Umbilical cord (tissue), 2 donors: Measurements from ENCODE around the gene ZC3H10. TPM values are rescaled to one million over a fixed set of nuclear protein-coding genes. Genes with fewer than 3 reads are reported as not detected.
"Not testable (repeated sequence)": the region's sequence is repeated elsewhere in the genome, so short reads cannot be mapped to it uniquely, and the experiment has no call there.

Source experiments
- DNase-seq: peaks from one replicate; pipeline ENCODE4 v3.0.0-alpha.2; 2015; ENCODE audit warnings: low spot score
- total RNA-seq: library from RNA; depleted of rRNA; stranded (reverse); fragments of >200 nt; gene quantifications from one replicate; pipeline ENCODE4 v1.2.3, GENCODE V29; 2014; ENCODE audit warnings: low replicate concordance; ENCODE audit not compliant: insufficient read depth

ZC3H10 gene
- total RNA-seq, 1 donor from 2014 or later: 4.8 TPM

DNA sequence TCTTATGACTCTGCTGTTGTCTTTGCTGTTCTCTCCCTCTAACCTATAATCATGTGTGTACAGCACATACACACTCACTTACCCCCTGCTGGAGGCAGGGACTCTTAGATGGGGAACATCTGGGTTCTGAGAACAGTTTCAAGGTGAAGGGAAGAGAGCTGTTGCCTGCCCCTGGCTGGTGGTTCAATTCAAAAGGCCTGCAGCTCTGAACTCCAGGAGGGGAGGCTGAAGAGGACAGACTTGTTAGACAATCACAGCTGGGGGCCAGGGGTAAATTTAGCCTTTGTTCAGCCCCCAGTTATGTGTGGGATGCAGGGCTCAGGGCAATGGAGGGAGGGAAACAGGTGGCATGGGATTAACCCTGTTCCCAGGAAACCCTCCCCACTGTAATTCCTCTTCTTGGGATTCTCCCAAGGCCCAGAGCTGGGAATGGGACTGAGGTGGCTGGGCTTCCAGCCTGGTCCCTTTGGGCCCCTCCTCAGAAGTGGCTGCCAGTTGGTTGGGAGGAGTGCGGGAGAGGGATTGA lies 36.2 kb downstream of the ZC3H10 start:
- DNase-seq: no peak

DNA sequence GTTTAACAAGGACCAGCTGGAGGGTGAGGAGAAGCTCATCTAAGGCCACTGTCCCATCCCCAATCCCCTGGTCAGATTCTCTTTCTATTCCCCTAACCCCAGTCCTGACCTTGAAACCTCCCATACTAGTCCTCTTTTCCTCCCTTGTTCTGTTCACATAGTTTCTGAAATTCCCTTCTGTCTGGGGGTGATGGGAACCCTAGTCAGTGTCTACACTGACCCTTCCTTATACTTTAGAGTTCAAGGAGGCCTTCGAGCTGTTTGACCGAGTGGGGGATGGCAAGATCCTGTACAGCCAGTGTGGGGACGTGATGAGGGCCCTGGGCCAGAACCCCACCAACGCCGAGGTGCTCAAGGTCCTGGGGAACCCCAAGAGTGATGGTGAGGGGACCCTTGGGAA lies 36.8 kb downstream of the ZC3H10 start:
- DNase-seq: no peak

DNA sequence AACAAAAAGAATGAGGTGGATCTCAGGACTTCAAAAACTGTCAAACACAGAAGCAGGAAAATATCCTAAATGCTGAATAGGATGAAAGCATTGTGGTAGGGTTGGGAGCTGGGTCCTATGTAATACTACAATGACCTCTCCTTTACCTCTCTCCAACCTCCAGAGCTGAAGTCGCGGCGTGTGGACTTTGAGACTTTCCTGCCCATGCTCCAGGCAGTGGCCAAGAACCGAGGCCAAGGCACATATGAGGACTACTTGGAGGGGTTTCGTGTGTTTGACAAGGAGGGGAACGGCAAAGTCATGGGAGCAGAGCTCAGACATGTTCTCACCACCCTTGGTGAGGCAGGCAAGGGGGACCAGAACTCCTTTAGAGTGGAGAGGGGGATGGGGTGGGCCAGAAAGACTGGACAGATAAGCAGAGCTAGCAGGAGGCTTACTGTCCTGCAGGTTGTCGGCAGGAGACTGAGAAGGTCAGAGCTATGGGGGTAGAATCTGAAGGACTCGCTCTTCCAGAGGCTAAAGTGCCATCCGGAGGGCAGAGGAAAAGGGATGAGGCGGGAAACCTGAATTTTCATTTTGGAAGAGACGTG lies 37.3 kb downstream of the ZC3H10 start:
- no peak for DNase-seq

DNA sequence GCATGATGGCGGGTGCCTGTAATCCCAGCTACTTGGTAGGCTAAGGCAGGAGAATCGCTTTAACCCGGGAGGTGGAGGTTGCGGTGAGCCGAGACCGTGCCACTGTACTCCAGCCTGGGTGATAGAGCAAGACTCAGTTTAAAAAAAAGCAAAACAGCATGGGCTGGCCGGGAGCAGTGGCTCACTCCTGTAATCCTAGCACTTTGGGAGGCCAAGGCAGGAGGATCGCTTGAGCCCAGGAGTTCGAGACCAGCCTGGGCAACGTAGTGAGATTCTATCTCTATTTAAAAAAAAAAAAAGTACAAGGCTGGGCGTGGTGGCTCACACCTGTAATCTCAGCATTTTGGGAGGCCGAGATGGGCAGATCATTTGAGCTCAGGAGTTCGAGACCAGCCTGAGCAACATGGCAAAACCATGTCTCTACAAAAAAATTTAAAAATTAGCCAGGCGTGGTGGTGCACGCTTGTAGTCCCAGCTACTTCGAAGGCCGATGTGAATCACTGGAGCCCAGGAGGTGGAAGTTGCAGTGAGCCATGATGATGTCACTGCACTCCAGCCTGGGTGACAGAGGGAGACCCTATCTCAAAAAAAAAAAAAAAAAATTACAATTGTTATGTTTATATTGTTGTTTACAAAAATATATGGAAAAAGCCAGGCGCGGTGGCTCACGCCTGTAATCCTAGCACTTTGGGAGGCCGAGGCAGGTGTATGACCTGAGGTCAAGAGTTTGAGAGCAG lies 38.6 kb downstream of the ZC3H10 start:
- not testable (repeated sequence) for DNase-seq

DNA sequence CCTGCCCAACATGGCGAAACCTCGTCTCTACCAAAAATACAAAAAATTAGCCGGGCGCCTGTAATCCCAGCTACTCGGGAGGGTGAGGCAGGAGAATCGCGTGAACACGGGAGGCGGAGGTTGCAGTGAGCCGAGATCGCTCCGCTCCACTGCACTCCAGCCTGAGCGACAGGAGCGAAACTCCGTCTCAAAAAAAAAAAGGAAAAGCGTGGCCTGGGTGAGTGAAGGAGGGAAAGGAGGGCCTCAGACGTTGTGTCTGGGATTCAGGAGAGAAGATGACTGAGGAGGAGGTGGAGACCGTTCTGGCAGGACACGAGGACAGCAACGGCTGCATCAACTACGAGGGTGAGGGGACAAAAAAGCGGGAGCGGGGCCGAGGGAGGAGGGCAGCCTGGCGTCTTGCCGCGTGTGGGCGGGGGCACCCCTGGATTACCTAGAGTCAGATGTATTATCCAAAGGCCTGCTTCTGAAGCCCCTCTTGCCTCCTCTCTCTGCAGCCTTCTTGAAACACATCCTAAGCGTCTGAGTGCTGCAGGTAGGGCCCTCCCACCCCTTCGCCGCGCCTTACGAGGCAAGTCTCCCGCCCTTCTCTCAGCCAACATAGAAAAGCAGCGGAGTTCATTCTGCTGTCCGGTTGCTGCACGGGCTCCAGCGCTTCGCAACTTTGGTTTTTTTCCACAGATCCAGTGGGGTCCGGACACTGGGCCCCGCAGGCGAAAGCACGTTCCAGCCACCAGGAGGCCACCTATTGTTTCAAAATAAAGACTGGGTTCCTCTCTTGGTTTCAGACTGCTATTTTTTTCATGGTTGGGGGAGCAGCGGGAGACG lies 39.3 kb downstream of the ZC3H10 start:
- DNase-seq: peak; percentile 89

DNA sequence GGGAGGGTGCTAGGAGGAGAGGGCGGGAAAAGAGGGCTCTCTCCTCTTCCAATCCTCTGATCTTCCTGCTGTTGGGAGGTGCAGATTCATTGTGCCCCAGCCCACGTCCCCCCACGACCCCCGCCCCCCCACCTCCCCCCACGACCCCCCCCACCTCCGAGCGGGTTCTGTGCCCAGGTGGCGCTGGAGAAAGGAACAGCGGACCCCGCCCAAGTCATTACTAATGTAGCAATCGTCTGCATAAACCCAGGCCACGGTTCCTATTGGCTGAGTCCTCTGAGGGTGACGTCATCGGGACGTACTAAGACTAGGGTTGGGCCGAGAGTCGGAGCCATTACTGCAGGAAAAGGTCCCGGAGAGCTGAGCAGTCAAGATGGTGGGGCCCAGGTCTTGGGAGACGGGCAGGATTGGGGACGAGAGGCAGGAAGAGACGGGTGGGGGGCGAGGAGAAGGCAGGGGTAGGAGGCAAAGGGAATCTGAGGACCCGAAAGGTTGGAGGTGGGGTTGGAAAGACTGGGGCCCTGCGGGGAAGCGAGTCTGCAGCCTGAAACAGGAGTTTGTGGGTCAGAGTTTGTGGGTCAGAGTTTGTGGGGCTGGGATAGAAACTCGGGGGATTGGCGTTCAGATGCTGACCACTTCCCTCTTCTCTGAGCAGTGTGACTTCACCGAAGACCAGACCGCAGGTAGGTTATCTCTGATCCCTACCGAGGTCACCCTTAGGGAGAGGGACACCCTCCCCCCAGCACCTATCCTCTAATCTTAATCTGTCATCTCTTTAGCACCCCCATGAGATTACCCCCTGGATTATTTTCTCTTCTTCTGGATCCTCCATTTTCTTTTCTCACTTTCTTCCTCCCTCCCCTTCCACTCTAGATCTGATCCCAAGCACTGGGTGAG lies 40.2 kb downstream of the ZC3H10 start, which contains the start of gene MYL6:
Gene MYL6 (plus strand): TSS at position 331 of the 897 bp plus-strand sequence. CDS start 43 bp downstream, at position 374.
- peak; percentile 99 for DNase-seq

DNA sequence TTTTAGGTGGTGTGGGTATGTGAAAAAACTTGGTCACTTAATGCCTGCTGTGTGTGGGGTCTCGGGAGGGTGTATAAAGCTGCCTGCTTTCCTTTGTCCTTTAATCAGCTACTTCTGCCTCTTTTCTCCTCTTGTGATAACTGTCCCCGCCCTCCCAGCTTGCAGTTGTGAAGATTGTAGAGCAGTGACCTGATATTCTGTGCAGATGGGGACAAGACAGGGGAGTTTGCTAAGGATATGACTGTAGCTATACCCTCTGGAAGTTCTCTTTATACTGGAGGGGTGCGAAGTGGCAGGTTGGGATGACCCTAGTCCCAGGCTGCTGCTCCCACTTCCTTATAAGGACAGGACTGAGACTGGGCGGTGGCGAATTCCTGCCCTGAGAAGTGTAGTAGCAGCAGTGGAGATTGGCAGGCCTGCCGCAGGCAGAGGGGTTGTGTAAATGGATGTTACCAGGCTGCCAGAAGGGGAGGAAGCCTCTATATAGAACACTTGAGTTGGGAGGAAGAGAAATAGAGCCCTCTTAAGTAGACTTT lies 40.9 kb downstream of the ZC3H10 start:
- DNase-seq: peak; percentile 90

DNA sequence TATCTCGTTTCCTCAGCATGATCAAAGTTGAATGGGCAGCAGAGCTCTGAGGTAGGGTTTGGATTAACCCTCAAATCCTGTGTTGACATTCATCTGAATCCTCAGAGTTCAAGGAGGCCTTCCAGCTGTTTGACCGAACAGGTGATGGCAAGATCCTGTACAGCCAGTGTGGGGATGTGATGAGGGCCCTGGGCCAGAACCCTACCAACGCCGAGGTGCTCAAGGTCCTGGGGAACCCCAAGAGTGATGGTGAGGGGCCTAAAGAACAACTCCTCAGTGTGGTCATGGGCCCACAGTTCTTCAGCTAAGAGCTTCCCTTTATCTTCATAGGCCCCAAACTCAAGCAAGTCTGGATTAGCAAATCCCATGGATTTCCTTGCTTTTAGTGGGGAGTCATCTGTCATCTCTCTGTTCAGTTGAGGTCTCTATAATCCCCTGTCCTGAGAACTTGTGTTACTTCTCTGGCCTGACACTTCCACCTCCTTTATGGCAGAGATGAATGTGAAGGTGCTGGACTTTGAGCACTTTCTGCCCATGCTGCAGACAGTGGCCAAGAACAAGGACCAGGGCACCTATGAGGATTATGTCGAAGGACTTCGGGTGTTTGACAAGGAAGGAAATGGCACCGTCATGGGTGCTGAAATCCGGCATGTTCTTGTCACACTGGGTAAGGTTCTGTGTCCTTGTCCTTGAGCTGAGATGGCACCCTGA lies 41.6 kb downstream of the ZC3H10 start:
- DNase-seq: no peak

DNA sequence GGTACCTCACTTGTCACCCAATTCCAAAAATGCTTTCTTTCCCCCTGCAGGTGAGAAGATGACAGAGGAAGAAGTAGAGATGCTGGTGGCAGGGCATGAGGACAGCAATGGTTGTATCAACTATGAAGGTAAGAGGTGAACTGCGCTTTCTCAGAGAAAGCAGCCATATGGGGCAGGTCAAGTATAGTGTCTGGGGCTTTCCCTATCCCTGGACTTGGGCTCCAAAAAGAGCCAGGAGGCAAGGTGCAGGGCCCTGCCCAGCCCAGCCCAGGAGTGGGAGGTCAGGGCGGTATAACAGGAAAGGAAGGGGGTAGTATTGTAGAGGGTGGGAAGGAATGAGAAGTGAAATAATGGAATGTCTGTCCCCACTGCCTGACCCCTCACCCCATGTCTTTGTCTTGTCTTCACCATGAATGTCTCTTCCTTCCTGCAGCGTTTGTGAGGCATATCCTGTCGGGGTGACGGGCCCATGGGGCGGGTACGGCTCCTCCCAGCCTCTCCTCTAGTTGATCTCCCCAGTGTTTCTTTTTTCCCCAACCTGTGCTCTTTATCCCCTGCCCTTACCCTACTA lies 42.2 kb downstream of the ZC3H10 start:
- DNase-seq: no peak

DNA sequence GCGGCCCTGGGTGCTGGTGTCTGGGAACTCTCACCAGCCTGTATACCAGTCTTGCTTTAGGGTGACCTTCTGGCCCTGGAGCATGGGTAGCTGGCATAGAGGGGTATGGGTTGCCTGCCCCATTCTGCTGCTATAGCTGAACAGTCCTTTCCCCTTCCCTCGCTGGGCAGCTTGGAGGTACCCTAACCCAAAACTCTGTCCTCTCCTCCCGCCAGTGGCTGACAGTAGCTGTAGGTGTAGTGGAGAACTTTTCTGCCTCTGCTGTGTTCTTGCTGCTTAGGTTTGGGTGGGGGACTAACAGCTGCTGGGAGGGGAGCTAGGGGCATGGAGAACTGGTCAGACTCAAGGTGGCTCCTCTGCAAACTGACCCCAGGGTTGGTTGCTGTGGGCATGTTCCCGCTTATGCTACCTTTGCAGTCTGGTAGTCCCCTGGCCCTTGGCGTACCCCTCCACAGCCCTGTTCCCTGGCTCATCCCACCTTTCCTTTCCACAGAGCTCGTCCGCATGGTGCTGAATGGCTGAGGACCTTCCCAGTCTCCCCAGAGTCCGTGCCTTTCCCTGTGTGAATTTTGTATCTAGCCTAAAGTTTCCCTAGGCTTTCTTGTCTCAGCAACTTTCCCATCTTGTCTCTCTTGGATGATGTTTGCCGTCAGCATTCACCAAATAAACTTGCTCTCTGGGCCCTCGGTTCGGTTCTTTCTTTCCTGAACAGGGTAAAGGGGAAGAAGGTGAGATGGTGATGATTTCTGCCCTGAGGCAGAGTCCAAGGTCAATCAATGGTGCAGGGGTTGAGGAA lies 43.0 kb downstream of the ZC3H10 start:
- no peak for DNase-seq

DNA sequence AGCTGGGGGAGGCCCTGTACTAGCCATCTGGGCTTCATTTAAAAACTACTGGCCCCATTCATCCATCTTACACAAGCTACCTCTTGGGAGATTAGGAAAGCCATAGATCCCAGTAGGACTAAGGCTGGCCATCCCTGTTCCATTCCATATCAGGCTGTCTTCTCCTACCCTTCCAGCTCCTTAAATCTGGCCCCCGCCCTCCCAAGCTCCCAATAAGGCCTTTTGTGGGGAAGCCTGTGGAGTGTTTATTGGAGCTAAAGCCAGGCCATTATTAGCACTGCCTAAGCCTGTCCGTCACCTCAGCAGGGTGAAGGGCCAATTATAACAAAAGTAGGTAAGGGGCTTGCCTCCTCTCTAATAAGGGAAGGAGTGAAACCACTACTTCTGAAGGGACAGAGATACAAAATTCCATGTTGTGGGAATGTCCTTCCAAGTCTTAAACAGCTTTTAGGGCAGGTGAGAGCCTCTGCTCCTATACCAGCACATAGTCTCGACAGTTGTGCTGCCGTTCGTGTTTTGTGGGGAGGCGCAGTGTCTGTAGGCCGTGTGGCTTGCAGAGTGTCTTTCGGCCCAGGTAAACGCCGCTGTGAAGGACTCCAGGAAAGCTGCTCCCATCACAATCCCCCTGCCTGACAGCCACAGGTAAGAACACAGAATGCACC lies 43.8 kb downstream of the ZC3H10 start:
- no peak for DNase-seq

DNA sequence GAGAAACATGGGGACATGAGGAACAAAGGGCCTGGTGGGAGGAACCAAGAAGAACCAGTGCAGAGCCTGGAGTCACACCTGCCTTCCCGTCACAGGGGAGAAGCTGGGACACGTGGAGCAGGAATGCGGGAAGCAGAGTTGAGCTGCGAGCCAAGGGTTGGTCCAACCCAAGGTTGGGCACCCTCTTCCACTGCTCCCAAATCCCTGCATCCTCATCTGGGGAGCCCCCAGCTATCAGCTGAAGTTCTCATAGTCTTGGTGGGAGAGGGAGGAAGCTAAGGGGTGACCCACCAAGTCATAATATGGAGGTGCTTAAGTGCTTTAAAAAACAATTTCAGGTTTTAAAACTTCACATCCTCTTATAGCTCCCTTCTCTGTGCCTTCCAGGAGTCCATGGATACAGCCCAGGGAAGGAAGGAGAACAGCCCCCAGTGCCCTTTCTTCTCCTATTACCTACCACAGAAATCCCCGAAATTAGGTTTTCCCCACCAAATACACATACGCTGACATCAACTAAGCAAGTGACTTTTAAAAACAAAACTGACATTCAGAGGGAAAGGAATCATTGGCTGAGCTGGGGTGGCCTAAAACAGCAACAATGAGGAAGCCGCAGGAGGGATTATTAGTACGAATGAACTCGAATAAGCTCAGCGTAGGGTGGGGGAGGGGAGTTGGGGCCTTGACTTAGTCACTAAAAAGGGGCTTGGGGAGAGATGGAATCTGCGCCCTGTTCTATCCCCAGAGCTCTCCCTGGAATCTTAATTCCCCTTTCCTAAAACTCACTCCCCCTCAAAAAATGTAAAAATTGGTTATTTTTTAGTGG lies 44.6 kb downstream of the ZC3H10 start:
- no peak for DNase-seq

DNA sequence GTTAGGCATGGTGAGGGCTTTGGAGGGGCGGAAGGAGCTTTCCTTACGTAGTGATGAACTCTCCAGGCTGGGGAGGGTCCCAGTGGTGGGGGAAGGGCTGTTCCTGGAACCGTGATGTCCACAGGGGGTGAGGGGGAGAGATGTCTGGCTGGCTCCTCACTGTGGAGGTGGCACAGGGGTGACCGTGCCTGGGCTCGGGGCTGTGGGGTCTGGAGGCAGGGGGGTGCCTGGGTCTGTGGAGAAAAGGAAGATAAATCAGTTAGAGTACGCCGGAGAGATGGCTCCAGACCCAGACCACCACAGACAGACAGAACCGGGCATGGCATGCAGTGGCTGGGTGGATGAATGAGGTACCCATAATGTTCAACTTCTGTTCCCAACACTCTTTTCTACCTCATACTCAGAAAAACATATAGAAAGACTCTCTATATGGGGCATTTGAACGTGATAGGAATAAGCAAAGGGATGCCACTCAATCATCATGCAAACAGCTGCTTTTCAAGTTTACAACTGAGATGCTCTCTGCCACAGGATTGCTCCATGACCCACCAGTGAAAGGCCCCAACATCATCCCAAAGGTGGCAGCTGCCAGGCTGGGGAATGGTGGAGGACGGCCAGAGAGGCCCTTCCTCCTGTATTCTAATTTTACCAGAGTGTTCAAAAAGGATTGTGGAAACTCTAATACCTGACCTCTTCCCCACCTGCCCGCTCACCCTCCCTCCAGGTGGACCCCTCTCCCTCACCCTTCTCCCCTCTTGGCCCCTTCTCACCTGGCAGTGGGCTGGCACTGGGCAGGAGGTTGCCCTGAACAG lies 45.7 kb downstream of the ZC3H10 start:
- no peak for DNase-seq

DNA sequence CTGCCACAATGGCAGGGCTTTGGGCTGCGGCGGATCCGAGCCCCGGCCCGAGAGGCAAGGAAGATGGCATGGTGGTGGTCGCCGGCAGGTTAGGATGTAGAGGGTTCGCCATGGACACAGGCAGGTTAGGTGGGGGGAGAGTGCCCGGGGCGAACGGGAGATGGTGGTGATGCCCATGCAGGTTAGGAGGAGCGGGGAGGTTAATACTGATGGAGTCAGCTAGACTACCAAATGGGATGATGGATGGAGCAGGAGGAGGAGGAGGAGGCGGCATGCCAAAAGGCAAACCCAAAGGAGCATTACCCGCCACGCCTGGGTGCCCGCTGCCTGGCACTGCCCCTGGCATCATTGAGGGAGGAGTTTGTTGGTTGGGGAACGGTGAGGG lies 46.3 kb downstream of the ZC3H10 start:
- DNase-seq: no peak

DNA sequence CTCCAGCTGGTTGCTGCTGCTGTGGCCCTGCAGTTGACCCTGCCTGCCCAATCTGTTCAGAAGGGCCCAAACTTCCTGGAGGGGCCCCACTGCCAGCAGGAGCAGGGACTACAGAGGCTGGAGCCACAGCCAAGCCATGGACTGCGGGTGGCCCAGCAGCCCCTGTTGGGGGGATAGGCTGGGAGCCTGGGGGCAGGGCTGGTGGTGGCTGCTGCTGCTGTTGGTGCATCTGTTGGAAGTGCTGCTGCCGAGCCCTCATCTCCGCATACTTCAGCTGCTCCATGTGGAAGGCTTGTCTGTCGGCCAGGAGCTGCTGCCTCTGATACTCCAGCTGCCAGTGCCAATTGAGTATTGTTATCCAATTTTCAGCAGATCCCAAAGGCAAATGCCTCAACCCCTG lies 47.3 kb downstream of the ZC3H10 start:
- no peak for DNase-seq

DNA sequence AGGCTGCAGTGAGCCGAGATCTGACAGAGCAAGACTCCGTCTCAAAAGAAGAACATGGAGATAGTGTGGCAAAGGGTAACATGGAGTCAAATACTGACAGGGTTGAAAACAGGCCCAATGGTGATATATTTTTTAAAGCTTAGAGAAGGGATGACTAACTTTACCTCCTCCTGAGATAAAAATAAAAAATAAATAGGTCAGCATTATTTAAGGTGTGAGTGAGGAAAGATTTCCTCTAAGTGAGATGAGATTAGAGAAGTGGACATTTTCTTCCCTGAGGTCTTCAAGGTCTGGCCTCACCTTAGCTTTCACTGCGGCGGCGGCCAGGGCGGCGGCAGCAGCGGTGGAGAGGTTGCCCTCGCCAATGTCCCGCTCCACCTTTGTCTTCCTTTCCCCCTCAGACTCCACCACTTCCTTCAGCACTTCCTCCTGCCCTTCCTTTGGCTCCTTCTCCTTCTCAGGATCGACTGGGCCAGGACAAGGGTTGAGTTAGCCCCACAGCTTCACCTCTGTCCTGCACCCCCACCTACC lies 51.2 kb downstream of the ZC3H10 start:
- no peak for DNase-seq

DNA sequence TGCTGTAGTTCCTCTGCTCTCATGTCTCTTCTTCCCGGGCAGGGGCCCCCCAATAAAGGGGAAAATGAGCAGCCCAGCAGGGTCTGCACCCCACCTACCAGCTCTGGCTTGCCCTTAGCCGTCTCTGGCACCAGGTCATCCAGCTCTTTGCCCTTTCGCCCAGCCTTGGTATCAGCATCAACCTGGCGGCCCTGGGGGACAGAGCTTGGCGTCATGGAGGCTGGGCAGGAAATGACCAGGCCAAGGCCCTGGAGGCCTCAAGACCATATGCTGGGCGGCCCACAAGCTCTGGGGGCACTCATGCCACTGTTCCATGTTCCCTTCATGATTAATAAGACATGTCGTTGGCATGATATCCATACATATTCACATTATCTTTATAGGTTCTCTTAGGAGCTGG lies 54.8 kb downstream of the ZC3H10 start:
- DNase-seq: no peak
